ENCODE measurements around the gene JUNB. TPM values are rescaled to one million over a fixed set of nuclear protein-coding genes. Genes with fewer than 3 reads are reported as not detected.
A peak's percentile ranks its signal among the peaks of the same experiment; 100 is the strongest.

The JUNB gene
- total and polyA plus RNA-seq, 2 of the 13 experiments (the other 11 are each of a cell fraction or from before 2014, with no cell fraction given), result 7.7 to 8.2 TPM

GRCh38 chr19:12757544-12758274 lies 33.6 kb upstream of the JUNB start (continued):
- TF ChIP-seq ZNF597 (CRISPR knock-in tag; IDR thresholded peaks at IDR 0.05) (no peak), ZNF629 (CRISPR knock-in tag; conservative IDR thresholded peaks at IDR 0.05) (no peak), ZNF510 (CRISPR knock-in tag; IDR thresholded peaks at IDR 0.05; ENCODE audit: low read depth) (no peak), ATF4 (CRISPR knock-in tag; IDR thresholded peaks at IDR 0.05) (no peak), BHLHE40 (IDR thresholded peaks at IDR 0.05; ENCODE audit: low read length) (0 out of 2 replicates have a peak, but pooled peaks have one; percentile 35), SKI (IDR thresholded peaks at IDR 0.05; ENCODE audit: partially characterized antibody) (peak; percentile 35), NFYB (CRISPR knock-in tag; IDR thresholded peaks at IDR 0.05) (no peak), KMT2A (CRISPR knock-in tag; IDR thresholded peaks at IDR 0.05) (no peak), ZNF563 (CRISPR knock-in tag; IDR thresholded peaks at IDR 0.05) (peak; percentile 56; the same call in 1 of the 2 replicates), ZNF552 (CRISPR knock-in tag; IDR thresholded peaks at IDR 0.05; ENCODE audit: borderline replicate concordance) (no peak; the same call in 1 of the 2 replicates), TAF15 (IDR thresholded peaks at IDR 0.05; ENCODE audit: low read depth, low read length, poor library complexity, severe bottlenecking) (no peak), DDIT3 (CRISPR knock-in tag; IDR thresholded peaks at IDR 0.05) (no peak), SALL2 (CRISPR knock-in tag; IDR thresholded peaks at IDR 0.05) (peak; percentile 70; the same call in 1 of the 2 replicates), RBFOX2 (IDR thresholded peaks at IDR 0.05; ENCODE audit: low read depth, low read length) (peak; percentile 36; the same call in 1 of the 2 replicates), PRDM15 (CRISPR knock-in tag; IDR thresholded peaks at IDR 0.05) (no peak), ZNF335 (CRISPR knock-in tag; IDR thresholded peaks at IDR 0.05) (no peak), MYC (CRISPR knock-in tag; IDR thresholded peaks at IDR 0.05; ENCODE audit: borderline replicate concordance) (peak; percentile 68; the same call in 1 of the 2 replicates), ZNF652 (CRISPR knock-in tag; IDR thresholded peaks at IDR 0.05; ENCODE audit: borderline replicate concordance, low read depth) (no peak), SUZ12 (IDR thresholded peaks at IDR 0.05; ENCODE audit: low read depth, low read length) (no peak), TFDP2 (CRISPR knock-in tag; IDR thresholded peaks at IDR 0.05) (peak; percentile 29; the same call in 1 of the 2 replicates), ZNF317 (CRISPR knock-in tag; IDR thresholded peaks at IDR 0.05) (no peak), MAZ (IDR thresholded peaks at IDR 0.05; ENCODE audit: borderline replicate concordance, low read depth, low read length) (no peak), MAZ (CRISPR knock-in tag; IDR thresholded peaks at IDR 0.05; ENCODE audit: low read depth) (0 out of 2 replicates have a peak, but pooled peaks have one; percentile 25)

Data from HepG2 (cell line).